Measurements from ENCODE around the gene ARPC5L.
"Not testable (repeated sequence)": the region's sequence is repeated elsewhere in the genome, so short reads cannot be mapped to it uniquely, and the experiment has no call there.

Gene ARPC5L

GRCh38 chr9:124841075-124841821 is 20.7 kb upstream of the ARPC5L start:
- no peak for DNase-seq

- DNase-seq, result no peak
These were observed 18.4 kb upstream of the ARPC5L start for GRCh38 chr9:124843456-124844034.

- DNase-seq, result no peak
These were observed 17.6 kb upstream of the ARPC5L start for GRCh38 chr9:124844291-124844690.

- not testable (repeated sequence) for DNase-seq
These were observed 15.5 kb upstream of the ARPC5L start for GRCh38 chr9:124846467-124846866.

GRCh38 chr9:124846969-124847368 is 15.0 kb upstream of the ARPC5L start:
- no peak for DNase-seq

- no peak for DNase-seq
These were observed 12.1 kb upstream of the ARPC5L start for GRCh38 chr9:124849801-124850200.

- DNase-seq, result no peak
These were observed 9.7 kb upstream of the ARPC5L start for GRCh38 chr9:124852121-124852828.

- peak; percentile 91 for DNase-seq
These were observed 8.9 kb upstream of the ARPC5L start, which contains the start of gene WDR38 for GRCh38 chr9:124852829-124853531. WDR38 (plus strand) TSS chr9:124853460; CDS start chr9:124853532, 72 bp downstream.

- DNase-seq, result no peak
These were observed 8.3 kb upstream of the ARPC5L start for GRCh38 chr9:124853605-124854143.

- no peak for DNase-seq
These were observed 7.8 kb upstream of the ARPC5L start for GRCh38 chr9:124854161-124854560.

- no peak for DNase-seq
These were observed 7.1 kb upstream of the ARPC5L start for GRCh38 chr9:124854822-124855221.

GRCh38 chr9:124855566-124855943 is 6.4 kb upstream of the ARPC5L start:
- DNase-seq, result no peak

GRCh38 chr9:124855944-124856765 is 5.8 kb upstream of the ARPC5L start:
- no peak for DNase-seq

- no peak for DNase-seq
These were observed 4.3 kb upstream of the ARPC5L start for GRCh38 chr9:124857533-124858162.

- DNase-seq, result no peak
These were observed 3.4 kb upstream of the ARPC5L start for GRCh38 chr9:124858330-124859046.

GRCh38 chr9:124859803-124860581 is 1.9 kb upstream of the ARPC5L start:
- DNase-seq, result no peak

- no peak for DNase-seq
These were observed 1.2 kb upstream of the ARPC5L start for GRCh38 chr9:124860582-124861341.

GRCh38 chr9:124863371-124863871 is 1.5 kb downstream of the ARPC5L start:
- DNase-seq, result no peak
